Ishikawa (cell line): ENCODE measurements around the gene KLRG1.

Source experiments
- CEBPB ChIP-seq: IDR thresholded peaks from 2 replicates; pipeline ENCODE4 v1.6.1; 2012
- CREB1 ChIP-seq: IDR thresholded peaks from 2 replicates; pipeline ENCODE4 v1.6.1; 2012; ENCODE audit warnings: low read depth
- EGR1 ChIP-seq: IDR thresholded peaks from 2 replicates; pipeline ENCODE4 v1.6.1; 2012
- EP300 ChIP-seq: IDR thresholded peaks from 2 replicates; pipeline ENCODE4 v1.6.1; 2012; ENCODE audit warnings: borderline replicate concordance
- FOXM1 ChIP-seq: IDR thresholded peaks from 2 replicates; pipeline ENCODE4 v1.6.1; 2012; ENCODE audit warnings: low read depth, borderline replicate concordance
- NFIC ChIP-seq: IDR thresholded peaks from 2 replicates; pipeline ENCODE4 v1.6.1; 2012
- RAD21 ChIP-seq: IDR thresholded peaks from 2 replicates; pipeline ENCODE4 v1.6.1; 2012; ENCODE audit warnings: low read depth
- TAF1 ChIP-seq: IDR thresholded peaks from 2 replicates; pipeline ENCODE4 v1.6.1; 2012; ENCODE audit warnings: low read depth, mild to moderate bottlenecking
- TCF12 ChIP-seq: IDR thresholded peaks from 2 replicates; pipeline ENCODE4 v1.6.1; 2012; ENCODE audit warnings: low read depth
- TEAD4 ChIP-seq: IDR thresholded peaks from 2 replicates; pipeline ENCODE4 v1.6.1; 2012
- YY1 ChIP-seq: IDR thresholded peaks from 2 replicates; pipeline ENCODE4 v1.6.1; 2012; ENCODE audit warnings: low read depth
- ZBTB7A ChIP-seq: IDR thresholded peaks from 2 replicates; pipeline ENCODE4 v1.6.1; 2012; ENCODE audit warnings: low read depth
- TF ChIP-seq, protein P1 (sequence below): IDR thresholded peaks from 2 replicates; pipeline ENCODE4 v1.6.1; 2012; ENCODE audit warnings: low read depth, mild to moderate bottlenecking
- TF ChIP-seq, protein P2 (sequence below): IDR thresholded peaks from 2 replicates; pipeline ENCODE4 v1.6.1; 2012
- TF ChIP-seq, protein P3 (sequence below): IDR thresholded peaks from 2 replicates; pipeline ENCODE4 v1.6.1; 2012

The KLRG1 gene

DNA sequence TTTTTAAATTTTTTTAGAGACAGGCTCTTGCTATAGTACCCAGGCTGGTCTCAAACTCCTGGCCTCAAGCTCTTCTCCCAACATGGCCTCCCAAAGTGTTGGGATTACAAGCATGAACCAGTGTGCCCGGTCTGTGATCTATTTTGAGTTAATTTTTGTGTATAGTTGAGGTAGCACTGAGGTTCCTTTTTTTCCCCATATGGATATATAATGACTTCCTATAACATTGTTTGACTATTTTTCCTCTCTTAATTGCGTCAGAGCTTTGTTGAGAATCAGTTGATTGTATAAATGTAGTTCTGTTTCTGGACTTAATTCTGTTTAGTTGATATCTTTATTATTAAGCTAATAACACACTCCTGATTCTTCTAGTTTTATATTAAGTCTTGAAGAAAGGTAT, 31.3 kb upstream of the KLRG1 start:
- no peak for TF ChIP-seq FOXM1
- no peak for TF ChIP-seq TAF1
- no peak for TF ChIP-seq RAD21
- TF ChIP-seq NFIC: no peak
- TF ChIP-seq, protein P1, sequence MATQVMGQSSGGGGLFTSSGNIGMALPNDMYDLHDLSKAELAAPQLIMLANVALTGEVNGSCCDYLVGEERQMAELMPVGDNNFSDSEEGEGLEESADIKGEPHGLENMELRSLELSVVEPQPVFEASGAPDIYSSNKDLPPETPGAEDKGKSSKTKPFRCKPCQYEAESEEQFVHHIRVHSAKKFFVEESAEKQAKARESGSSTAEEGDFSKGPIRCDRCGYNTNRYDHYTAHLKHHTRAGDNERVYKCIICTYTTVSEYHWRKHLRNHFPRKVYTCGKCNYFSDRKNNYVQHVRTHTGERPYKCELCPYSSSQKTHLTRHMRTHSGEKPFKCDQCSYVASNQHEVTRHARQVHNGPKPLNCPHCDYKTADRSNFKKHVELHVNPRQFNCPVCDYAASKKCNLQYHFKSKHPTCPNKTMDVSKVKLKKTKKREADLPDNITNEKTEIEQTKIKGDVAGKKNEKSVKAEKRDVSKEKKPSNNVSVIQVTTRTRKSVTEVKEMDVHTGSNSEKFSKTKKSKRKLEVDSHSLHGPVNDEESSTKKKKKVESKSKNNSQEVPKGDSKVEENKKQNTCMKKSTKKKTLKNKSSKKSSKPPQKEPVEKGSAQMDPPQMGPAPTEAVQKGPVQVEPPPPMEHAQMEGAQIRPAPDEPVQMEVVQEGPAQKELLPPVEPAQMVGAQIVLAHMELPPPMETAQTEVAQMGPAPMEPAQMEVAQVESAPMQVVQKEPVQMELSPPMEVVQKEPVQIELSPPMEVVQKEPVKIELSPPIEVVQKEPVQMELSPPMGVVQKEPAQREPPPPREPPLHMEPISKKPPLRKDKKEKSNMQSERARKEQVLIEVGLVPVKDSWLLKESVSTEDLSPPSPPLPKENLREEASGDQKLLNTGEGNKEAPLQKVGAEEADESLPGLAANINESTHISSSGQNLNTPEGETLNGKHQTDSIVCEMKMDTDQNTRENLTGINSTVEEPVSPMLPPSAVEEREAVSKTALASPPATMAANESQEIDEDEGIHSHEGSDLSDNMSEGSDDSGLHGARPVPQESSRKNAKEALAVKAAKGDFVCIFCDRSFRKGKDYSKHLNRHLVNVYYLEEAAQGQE: no peak
- no peak for TF ChIP-seq CEBPB
- TF ChIP-seq, protein P2, sequence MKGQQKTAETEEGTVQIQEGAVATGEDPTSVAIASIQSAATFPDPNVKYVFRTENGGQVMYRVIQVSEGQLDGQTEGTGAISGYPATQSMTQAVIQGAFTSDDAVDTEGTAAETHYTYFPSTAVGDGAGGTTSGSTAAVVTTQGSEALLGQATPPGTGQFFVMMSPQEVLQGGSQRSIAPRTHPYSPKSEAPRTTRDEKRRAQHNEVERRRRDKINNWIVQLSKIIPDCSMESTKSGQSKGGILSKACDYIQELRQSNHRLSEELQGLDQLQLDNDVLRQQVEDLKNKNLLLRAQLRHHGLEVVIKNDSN: no peak
- no peak for TF ChIP-seq EGR1
- no peak for TF ChIP-seq TEAD4
- TF ChIP-seq YY1: no peak
- TF ChIP-seq, protein P3, sequence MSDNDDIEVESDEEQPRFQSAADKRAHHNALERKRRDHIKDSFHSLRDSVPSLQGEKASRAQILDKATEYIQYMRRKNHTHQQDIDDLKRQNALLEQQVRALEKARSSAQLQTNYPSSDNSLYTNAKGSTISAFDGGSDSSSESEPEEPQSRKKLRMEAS: no peak
- TF ChIP-seq EP300: no peak
- TF ChIP-seq ZBTB7A: no peak

DNA sequence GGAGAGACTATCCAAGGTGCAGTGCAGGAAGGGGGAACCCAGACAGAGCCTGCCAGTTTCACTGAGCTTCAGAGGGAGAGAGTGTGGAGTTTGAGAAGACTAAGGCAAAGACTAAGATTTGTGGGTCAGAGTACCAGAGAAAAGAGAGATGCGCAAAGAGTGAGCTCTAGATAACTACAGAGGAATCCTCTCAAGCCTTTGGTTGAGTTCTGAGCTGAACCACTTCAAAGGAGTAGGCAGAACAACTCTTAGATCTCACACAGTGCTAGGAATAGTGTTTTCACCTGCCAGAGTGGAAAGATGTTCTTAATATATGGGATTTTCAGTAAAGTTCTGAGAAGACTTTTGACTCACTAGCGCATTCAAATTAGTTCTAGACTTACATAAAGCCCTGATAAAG, 29.2 kb upstream of the KLRG1 start:
- TF ChIP-seq, protein P3: no peak
- TF ChIP-seq, protein P1: no peak
- TF ChIP-seq TAF1 (no peak), NFIC (no peak), FOXM1 (no peak), CREB1 (no peak), TEAD4 (no peak)
- TF ChIP-seq, protein P2: no peak

- TF ChIP-seq YY1: no peak
- no peak for TF ChIP-seq ZBTB7A
- TF ChIP-seq EP300: no peak
- no peak for TF ChIP-seq FOXM1
- TF ChIP-seq CEBPB: no peak
- TF ChIP-seq TCF12: no peak
- TF ChIP-seq TEAD4: no peak
- no peak for TF ChIP-seq TAF1
- TF ChIP-seq RAD21: no peak
- TF ChIP-seq, protein P1: no peak
- TF ChIP-seq, protein P2: no peak
- no peak for TF ChIP-seq EGR1
These were observed 20.6 kb upstream of the KLRG1 start for GRCh38 chr12:8968761-8969160.

- TF ChIP-seq TAF1 (no peak), TEAD4 (no peak), YY1 (no peak), CREB1 (no peak)
- TF ChIP-seq, protein P1: no peak
These were observed 19.4 kb upstream of the KLRG1 start for GRCh38 chr12:8969861-8970411.
